HepG2 (cell line): Measurements from ENCODE around the gene TRIM27. TPM values are rescaled to one million over a fixed set of nuclear protein-coding genes. Genes with fewer than 3 reads are reported as not detected.
A peak's percentile ranks its signal among the peaks of the same experiment; 100 is the strongest.

Experiments
- ATF3 ChIP-seq: sonication (generic); formaldehyde crosslinking; IDR thresholded peaks from 2 replicates; pipeline ENCODE4 v1.4.0; 2020; ENCODE audit warnings: missing genetic modification reagents
- BCL3 ChIP-seq: sonication (generic); formaldehyde crosslinking; IDR thresholded peaks from 2 replicates; pipeline ENCODE4 v1.5.1; 2020; ENCODE audit warnings: mild to moderate bottlenecking, missing genetic modification reagents, moderate library complexity
- CREB1 ChIP-seq, 2 experiments: fragments of 450-650 bp in 1 of 2; IDR thresholded peaks; 2 replicates each; pipeline ENCODE4 v1.6.1; 2016 to 2017; ENCODE audit warnings: control low read depth in 1 of 2, mild to moderate bottlenecking in 1 of 2, missing compliant biosample characterization in 1 of 2, missing genetic modification characterization in 1 of 2
- DZIP1 ChIP-seq: sonication (generic); formaldehyde crosslinking; IDR thresholded peaks from 2 replicates; pipeline ENCODE4 v1.5.0; 2020; ENCODE audit warnings: mild to moderate bottlenecking, missing genetic modification reagents
- EP300 ChIP-seq, 3 experiments: sonication (generic) in 1 of 3; formaldehyde crosslinking in 1 of 3; IDR thresholded peaks; 2 replicates each; pipeline versions ENCODE4 v1.5.1 to v1.6.1; 2011 to 2020; ENCODE audit warnings: low read depth in 2 of 3, low read length in 2 of 3, borderline replicate concordance in 1 of 3, improper control_type of control experiment in 1 of 3, mild to moderate bottlenecking in 1 of 3, missing genetic modification reagents in 1 of 3, moderate library complexity in 1 of 3
- JARID2 ChIP-seq: sonication (generic); formaldehyde crosslinking; IDR thresholded peaks from 2 replicates; pipeline ENCODE4 v1.8.1; 2023; ENCODE audit warnings: missing genetic modification reagents, inconsistent platforms; ENCODE audit not compliant: insufficient replicate concordance
- NAIF1 ChIP-seq: sonication (generic); formaldehyde crosslinking; IDR thresholded peaks from 2 replicates; pipeline ENCODE4 v1.5.0; 2020; ENCODE audit warnings: mild to moderate bottlenecking, missing genetic modification reagents, borderline replicate concordance
- THYN1 ChIP-seq: sonication (generic); formaldehyde crosslinking; IDR thresholded peaks from 2 replicates; pipeline ENCODE4 v1.8.1; 2023; ENCODE audit warnings: low read depth, mild to moderate bottlenecking, moderate library complexity, missing genetic modification reagents, borderline replicate concordance
- ZBTB4 ChIP-seq: sonication (generic); formaldehyde crosslinking; IDR thresholded peaks from 2 replicates; pipeline ENCODE4 v1.4.0; 2020; ENCODE audit warnings: missing genetic modification reagents, mild to moderate bottlenecking, borderline replicate concordance
- ZHX1 ChIP-seq: sonication (generic); formaldehyde crosslinking; IDR thresholded peaks from 2 replicates; pipeline ENCODE4 v1.8.1; 2022; ENCODE audit warnings: low read depth, mild to moderate bottlenecking, missing genetic modification reagents
- ZNF180 ChIP-seq: sonication (generic); formaldehyde crosslinking; IDR thresholded peaks from 2 replicates; pipeline ENCODE4 v1.4.0; 2020; ENCODE audit warnings: low read depth, missing genetic modification reagents, borderline replicate concordance
- ZNF501 ChIP-seq: sonication (generic); formaldehyde crosslinking; IDR thresholded peaks from 2 replicates; pipeline ENCODE4 v1.5.1; 2020; ENCODE audit warnings: mild to moderate bottlenecking, moderate library complexity, missing genetic modification reagents
- ZNF629 ChIP-seq: sonication (generic); formaldehyde crosslinking; conservative IDR thresholded peaks from 2 replicates; pipeline ENCODE4 v1.5.0; 2020; ENCODE audit warnings: missing genetic modification reagents
- ZNF672 ChIP-seq: sonication (generic); formaldehyde crosslinking; IDR thresholded peaks from 2 replicates; pipeline ENCODE4 v1.8.1; 2022; ENCODE audit warnings: missing genetic modification reagents
- ZNF781 ChIP-seq: sonication (generic); formaldehyde crosslinking; IDR thresholded peaks from 2 replicates; pipeline ENCODE4 v1.5.1; 2020; ENCODE audit warnings: borderline replicate concordance, mild to moderate bottlenecking, missing genetic modification reagents; ENCODE audit errors: not compliant biosample characterization
- polyA plus RNA-seq, 8 experiments: library from polyadenylated mRNA; depleted of rRNA in 3 of 8; stranded (reverse) in 7 of 8; unstranded in 1 of 8; fragments of >200 nt; fragmentation: Illumina TruSeq in 4 of 8; extraction: Trizol in 4 of 8; gene quantifications; 2 replicates each; pipeline versions ENCODE4 v1.2.1 to v1.2.3, GENCODE V29; 2011 to 2016; ENCODE audit warnings: low read depth in 4 of 8, missing spikeins in 1 of 8, mixed read lengths in 1 of 8; ENCODE audit not compliant: insufficient read depth in 1 of 8
- total RNA-seq, 5 experiments: library from RNA; depleted of rRNA; stranded (reverse); fragments of >200 nt; fragmentation: Illumina TruSeq; extraction: Trizol; gene quantifications; 2 replicates each; pipeline ENCODE4 v1.2.3, GENCODE V29; 2016; ENCODE audit warnings: low read depth in 1 of 5

Gene TRIM27
- total and polyA plus RNA-seq, 2 of the 13 experiments (the other 11 are each of a cell fraction or from before 2014, with no cell fraction given) = 88.6 to 112 TPM

GRCh38 chr6:28940858-28941683, 17.3 kb upstream of the TRIM27 start (continued):
- no peak for TF ChIP-seq CREB1 (IDR thresholded peaks at IDR 0.05)
- peak; percentile 64 for TF ChIP-seq CREB1 (CRISPR knock-in tag; IDR thresholded peaks at IDR 0.05)
- peak; percentile 82 for TF ChIP-seq NAIF1 (CRISPR knock-in tag)
- no peak for TF ChIP-seq EP300 (IDR thresholded peaks at IDR 0.05; ENCODE audit: low read depth in 2 of 2, low read length in 2 of 2)
- TF ChIP-seq EP300 (CRISPR knock-in tag; IDR thresholded peaks at IDR 0.05; ENCODE audit: borderline replicate concordance) = no peak; the same call in 1 of the 2 replicates
- no peak for TF ChIP-seq ZNF180 (CRISPR knock-in tag)
- TF ChIP-seq ATF3 (CRISPR knock-in tag) = no peak
- no peak for TF ChIP-seq ZNF672 (CRISPR knock-in tag)
- TF ChIP-seq DZIP1 (CRISPR knock-in tag) = no peak
- peak; percentile 62 for TF ChIP-seq ZNF501 (CRISPR knock-in tag)
- peak; percentile 57; the same call in 1 of the 2 replicates for TF ChIP-seq ZHX1 (CRISPR knock-in tag)
- TF ChIP-seq THYN1 (CRISPR knock-in tag) = no peak
- no peak; the same call in 1 of the 2 replicates for TF ChIP-seq ZBTB4 (CRISPR knock-in tag)
- no peak for TF ChIP-seq JARID2 (CRISPR knock-in tag)
- no peak; the same call in 1 of the 2 replicates for TF ChIP-seq BCL3 (CRISPR knock-in tag)
- TF ChIP-seq ZNF629 (CRISPR knock-in tag) = peak; percentile 80
- TF ChIP-seq ZNF781 = peak; percentile 15
